CD4-positive, alpha-beta T cell treated with Interferon alpha-2 for 1 hour (primary cell): Measurements from ENCODE around the gene TM7SF3.
"Not testable (repeated sequence)": the region's sequence is repeated elsewhere in the genome, so short reads cannot be mapped to it uniquely, and the experiment has no call there.

Experiments
- DNase-seq, 2 donors: peaks; one replicate each; pipeline ENCODE4 v3.0.0-alpha.2; 2020 to 2022

The TM7SF3 gene, protein sequence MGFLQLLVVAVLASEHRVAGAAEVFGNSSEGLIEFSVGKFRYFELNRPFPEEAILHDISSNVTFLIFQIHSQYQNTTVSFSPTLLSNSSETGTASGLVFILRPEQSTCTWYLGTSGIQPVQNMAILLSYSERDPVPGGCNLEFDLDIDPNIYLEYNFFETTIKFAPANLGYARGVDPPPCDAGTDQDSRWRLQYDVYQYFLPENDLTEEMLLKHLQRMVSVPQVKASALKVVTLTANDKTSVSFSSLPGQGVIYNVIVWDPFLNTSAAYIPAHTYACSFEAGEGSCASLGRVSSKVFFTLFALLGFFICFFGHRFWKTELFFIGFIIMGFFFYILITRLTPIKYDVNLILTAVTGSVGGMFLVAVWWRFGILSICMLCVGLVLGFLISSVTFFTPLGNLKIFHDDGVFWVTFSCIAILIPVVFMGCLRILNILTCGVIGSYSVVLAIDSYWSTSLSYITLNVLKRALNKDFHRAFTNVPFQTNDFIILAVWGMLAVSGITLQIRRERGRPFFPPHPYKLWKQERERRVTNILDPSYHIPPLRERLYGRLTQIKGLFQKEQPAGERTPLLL

DNA sequence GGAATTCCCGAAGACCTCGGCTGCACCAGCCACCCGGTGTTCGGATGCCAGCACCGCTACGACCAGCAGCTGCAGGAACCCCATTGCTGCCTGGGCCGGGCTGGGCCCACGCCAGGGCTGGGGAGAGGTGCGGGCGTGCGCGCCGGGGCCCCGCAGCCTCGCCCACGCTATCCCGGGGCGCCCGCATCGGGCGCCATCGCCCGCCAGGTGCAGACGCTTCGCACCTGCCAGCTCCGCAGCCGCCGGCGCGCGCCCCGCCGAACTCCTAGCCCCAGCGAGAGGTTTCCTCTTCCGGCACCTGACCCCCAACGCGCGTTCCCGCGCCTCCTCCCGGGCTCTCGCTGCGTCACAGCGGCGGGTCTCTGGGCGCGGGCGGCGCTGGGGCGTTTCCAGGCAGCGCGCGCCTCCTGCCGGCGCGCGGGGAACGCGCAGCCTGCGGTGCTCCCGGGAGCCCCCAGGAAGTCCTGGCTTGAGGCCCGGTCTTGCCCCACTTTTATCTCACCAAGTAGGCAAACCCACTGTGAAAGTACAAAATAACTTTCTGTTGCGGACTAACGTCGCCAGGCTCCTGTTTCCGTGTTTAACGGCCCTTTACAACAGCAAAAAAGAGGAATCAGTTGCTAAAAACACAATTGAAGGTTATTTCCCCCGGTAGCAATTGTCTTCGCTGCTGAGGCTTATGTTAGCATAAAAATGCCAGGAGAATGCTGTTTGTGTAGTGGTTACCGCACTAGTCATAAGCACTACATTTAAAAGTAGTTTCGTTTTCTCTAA is at the start of gene TM7SF3:
Gene TM7SF3, minus strand, starts transcription at position 300 of the 774 bp plus-strand sequence. Its CDS starts 216 bp downstream, at position 84.
- peak; percentile 95 to 97 for DNase-seq

DNA sequence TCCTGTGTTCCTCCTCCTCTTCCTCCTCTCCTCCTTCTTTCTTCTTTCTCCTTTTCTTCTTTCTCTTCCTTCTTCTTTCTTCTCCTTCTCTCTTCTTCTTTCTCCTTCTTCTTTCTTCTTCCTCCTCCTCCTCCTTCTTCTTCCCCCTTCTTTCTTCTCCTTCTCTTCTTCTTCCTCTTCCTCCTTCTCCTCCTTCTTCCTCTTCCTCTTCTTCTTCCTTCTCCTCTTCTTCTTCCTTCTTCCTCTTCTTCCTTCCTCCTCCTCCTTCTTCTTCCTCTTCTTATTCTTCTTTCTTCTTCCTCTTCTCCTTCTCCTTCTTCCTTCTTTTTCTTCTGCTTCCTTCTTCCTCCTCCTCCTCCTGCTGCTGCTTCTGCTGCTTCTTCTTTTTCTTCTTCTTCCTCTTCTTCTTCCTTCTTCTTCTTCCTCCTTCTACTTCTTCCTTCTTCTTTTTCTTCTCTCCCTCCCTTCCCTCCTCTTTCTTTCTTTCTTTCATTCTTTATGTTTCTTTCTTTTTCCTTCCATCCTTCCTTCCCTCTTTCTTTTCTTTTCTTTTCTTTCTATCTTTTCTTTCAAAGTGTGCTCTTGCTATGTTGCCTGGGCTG is 49.2 kb upstream of the TM7SF3 start:
- no peak for DNase-seq

DNA sequence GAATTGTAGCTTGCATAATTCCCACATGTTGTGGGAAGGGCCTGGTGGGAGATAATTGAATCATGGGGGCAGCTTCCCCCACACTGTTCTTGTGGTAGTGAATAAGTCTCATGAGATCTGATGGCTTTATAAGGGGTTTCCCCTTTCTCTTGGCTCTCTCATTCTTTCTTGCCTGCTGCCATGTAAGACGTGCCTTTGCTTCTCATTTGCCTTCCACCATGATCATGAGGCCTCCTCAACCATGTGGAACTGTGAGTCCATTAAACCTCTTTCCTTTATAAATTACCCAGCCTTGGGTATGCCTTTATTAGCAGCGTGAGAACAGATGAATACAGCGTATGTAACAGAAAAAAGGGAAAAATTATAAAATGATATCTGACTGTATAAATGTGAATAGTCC is 47.1 kb upstream of the TM7SF3 start:
- DNase-seq: no peak

- DNase-seq: no peak
These were observed 46.6 kb upstream of the TM7SF3 start for GRCh38 chr12:27060740-27061139.

DNA sequence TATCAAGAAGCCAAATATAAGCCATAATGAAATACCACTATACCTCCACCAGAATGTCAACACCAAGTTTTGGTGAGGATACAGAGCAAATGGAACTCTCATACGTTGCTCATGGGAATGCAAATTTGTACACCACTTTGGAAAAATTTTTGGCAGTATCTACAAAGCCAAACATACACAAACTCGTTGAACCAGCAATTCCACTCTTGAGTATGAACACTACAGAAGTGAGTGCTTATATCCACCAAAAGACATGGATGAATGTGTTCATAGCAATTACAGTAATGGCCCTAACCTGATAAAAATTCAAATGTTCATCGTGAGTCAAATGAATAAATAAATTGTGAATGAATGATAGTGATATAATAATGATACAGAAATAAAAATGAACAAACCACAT is 43.4 kb upstream of the TM7SF3 start:
- no peak for DNase-seq

GRCh38 chr12:27055966-27056365 is 41.8 kb upstream of the TM7SF3 start:
- DNase-seq: no peak

GRCh38 chr12:27052742-27053141 is 38.6 kb upstream of the TM7SF3 start:
- DNase-seq: no peak

DNA sequence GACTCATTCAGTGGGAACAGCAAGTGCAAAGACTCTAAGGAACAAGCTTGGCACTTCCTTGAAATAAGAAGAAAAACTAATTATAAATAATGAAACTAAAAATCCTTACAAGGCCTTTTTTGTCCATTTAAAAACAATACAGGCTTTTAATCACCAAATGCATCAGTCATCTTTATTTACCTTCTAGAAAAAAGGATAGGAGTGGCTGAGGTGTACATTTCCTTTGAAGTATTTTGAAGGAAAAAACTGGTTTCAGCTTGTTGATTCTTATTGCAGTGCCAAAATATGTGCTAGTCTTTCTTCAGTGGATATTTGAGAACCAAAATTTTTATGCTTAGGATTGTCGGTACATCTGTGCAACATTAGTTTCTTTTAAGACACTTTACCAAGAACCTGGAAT is 38.0 kb upstream of the TM7SF3 start:
- no peak for DNase-seq

DNA sequence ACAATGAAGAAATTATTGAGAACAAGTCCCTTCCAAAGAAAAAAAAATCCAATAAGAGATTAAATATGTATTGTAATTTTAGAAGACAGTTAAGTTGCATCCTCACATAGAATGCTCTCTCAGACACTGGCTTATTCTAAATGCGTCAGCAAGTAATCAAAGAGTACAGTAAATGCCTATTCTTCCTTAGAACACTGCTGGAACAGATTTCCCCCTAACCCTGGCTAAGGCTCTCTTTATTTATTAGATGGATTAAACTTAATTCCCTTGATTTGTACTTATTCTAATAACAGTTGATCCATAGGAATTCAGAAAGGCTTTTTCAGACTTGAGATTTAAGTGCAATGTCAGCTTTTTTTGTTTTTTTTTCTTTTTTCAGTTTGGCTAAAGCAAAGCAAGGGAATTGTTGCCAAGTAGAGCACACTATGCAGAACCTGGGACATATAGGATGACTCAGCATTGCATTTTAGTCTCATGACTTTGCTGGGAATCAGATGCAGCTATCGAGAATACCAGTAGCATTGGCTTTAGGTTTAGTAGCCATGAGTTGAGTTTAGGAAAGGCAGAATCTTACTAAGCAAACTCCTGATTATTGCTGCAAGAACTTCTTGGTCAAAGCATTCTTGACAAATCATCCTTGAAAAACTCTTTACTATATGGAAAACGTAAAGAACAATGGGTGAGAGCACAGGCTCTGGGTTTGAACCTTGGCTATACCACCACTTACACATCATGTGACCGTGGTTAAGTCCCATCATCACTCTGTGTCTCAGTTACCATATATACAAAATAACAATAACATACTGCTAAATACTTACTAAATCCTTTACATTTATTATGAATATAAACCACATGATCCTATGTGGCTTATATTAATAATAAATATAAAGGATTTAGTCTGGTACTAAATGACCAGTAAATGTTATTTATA is 34.9 kb upstream of the TM7SF3 start:
- DNase-seq: no peak

DNA sequence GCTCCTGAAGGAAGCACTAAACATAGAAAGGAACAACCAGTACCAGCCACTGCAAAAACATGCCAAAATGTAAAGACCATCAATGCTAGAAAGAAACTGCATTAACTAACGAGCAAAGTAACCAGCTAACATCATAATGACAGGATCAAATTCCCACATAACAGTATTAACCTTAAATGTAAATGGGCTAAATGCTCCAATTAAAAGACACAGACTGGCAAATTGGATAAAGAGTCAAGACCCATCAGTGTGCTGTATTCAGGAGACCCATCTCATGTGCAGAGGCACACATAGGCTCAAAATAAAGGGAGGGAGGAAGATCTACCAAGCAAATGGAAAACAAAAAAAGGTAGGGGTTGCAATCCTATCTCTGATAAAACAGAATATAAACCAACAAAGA is 27.8 kb upstream of the TM7SF3 start:
- DNase-seq: not testable (repeated sequence)

DNA sequence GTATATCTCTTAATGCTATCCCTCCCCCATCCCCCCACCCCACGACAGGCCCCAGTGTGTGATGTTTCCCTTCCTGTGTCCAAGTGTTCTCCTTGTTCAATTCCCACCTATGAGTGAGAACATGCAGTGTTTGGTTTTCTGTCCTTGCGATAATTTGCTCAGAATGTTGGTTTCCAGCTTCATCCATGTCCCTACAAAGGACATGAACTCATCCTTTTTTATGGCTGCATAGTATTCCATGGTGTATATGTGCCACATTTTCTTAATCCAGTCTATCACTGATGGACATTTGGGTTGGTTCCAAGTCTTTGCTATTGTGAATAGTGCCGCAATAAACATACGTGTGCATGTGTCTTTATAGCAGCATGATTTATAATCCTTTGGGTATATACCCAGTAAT is 26.5 kb upstream of the TM7SF3 start:
- not testable (repeated sequence) for DNase-seq

DNA sequence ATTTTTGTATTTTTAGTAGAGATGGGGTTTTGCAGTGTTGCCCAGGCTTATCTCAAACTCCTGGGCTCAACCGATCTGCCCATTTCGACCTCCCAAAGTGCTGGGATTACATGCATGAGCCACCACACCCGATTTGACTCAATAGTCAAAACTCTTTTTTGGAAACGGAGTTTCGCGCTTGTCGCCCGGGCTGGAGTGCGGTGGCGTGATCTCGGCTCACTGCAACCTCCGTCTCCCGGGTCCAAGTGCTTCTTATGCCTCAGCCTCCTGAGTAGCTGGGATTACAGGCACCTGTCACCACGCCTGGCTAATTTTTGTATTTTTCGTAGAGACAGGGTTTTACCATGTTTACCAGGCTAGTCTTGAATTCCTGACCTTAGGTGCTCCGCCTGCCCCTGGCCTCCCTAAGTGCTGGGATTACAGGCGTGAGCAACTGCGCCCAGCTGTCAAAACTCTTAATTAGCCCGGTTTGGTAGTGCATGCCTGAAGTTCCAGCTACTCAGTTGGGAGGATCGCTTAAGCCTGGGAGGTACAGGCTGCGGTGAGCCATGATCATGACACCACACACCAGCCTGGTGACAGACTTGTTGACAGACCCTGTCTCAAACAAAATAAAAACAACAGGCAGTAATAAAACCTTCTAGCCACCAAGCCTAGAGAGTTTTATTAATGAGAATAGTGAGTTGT is 20.6 kb upstream of the TM7SF3 start:
- DNase-seq: no peak

DNA sequence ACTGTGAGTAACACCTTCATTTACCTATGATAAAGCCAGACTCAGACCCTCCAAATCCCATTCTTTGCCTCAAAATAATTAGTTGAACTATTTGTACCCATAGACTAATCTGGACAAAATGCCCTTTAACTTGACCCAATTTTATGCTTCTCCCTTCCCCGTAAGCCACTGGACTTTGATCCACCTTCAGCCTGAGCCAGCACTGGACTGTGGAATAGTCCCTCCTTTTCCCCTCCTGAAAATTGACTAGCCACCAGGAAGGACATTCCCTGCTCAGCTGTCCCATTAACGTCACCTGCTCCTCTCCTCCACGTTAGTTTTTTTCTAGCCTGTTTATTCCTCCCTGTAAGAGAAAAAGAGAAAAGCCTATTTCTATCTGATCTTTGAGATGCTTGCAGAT is 18.5 kb upstream of the TM7SF3 start:
- DNase-seq: no peak

DNA sequence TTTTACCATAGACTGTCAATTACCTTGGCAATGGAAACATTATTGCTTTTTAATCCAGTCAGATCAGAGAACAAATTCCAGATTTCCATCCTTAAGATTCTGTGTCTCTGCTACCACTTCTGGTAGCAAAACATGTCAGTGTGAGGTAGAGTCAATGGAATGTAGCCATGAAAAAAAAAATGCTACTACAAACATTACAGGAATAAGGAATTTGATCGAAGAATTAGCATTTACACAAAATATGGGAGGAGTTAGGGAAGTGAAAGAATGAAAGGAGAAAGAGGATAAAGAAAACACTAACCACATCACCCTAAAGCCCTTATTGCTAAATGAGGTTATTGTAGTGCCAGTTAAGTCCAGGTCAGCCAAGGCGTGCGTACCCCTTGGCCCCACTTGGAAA is 17.3 kb upstream of the TM7SF3 start:
- no peak for DNase-seq

GRCh38 chr12:27026257-27026656 is 12.1 kb upstream of the TM7SF3 start:
- no peak for DNase-seq

DNA sequence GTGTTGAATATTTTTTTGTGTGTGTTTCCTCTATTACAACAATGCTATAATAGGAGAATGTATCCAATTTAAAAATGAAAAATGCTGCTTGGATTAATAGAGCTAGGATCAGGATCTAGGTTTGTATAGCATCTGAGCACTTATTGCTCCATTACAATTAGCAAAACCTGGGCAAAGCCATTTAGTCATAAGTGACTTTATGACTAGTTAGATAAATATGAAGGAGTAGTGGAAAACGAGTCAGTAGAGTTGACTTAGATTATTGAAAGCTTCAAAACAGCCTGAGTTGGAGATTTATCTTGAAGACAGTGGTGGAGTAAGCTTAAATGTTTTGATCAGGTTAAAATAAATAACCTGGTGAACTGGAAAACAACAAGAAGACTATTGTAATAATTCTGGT is 10.9 kb upstream of the TM7SF3 start:
- DNase-seq: no peak

GRCh38 chr12:27024291-27024690 is 10.1 kb upstream of the TM7SF3 start:
- DNase-seq: no peak

- no peak for DNase-seq
These were observed 6.6 kb upstream of the TM7SF3 start for GRCh38 chr12:27020761-27021160.

DNA sequence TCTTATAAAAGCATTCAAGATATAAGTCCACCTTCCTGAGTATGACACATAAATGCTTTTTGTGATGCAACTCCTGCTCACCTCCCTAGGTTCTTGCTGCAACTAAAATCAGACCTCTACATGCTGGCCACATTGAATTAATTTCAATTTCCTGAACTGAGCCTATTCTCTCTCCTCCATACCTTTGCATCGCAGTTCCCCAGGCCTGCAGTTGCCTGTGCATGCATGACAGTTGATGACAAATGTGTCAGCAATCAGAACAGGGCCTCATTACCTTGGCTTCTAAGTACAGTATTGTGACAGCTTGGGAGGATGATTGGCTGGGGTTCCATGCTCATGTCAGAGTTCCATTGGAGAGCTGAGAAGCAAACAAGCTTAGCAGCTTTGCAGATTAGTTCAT is 3.9 kb upstream of the TM7SF3 start:
- DNase-seq: no peak

DNA sequence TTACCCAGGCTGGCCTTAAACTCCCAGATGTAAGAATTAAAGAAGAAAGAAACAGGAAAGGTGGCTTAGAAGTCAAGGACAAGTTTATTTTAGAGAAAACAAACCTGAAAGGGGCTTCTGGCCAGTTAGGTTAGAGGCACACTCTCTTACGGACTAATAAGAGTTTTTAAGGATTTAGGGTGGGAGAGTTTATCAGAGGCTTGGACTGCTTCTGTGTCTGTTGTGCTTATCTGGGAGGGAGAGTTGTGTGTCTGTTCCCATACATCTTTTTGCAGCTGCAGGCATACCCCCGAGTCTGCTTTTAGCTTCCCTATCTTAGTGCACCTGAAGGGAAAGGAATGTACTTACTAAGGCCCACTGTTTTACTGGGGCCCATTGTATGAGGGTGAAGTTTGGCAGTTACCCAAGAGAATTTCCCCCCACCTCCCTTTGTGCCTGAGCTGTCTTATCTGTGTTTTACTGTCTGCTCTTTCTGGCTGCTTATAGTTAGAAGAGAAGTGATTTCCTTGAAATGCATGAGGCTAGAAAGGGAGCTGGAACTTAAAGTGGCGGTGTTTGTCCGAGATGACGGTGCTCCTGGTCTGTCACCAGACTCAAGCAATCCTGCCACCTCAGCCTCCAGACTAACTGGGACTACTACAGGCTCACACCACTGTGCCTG is 3.1 kb upstream of the TM7SF3 start:
- not testable (repeated sequence) for DNase-seq

GRCh38 chr12:27015730-27016076 is 1.5 kb upstream of the TM7SF3 start:
- DNase-seq: peak in 1 of 2 donors; percentile 70
